Measurements from ENCODE around the gene FOXL3.
"Not testable (repeated sequence)": the region's sequence is repeated elsewhere in the genome, so short reads cannot be mapped to it uniquely, and the experiment has no call there.

Gene FOXL3

DNA sequence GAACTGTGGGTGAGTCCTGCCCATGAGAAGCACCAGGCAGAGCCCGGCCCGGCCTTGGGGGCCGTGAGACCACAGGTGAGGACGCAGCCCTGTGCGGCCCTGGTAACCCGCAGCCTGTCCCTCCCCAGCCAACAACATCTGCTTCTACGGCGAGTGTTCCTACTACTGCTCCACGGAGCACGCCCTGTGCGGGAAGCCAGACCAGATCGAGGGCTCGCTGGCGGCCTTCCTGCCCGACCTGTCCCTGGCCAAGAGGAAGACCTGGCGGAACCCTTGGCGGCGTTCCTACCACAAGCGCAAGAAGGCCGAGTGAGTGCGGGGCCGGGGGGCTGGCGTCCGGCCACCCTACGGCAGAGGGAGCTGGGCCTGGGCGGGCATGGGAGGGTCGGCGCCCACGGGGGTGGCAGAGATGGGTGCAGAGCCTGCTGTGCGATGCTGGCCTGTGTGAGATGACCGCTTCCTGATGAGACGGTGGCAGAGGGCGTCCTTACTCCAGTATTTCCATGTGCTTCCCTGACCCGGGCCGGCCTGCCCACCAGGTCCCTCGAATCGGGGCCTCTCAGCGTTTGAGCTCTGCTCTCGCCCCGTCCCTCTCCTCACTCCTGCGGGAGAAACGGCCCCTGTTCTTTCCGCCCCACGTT is 34.1 kb upstream of the FOXL3 start:
- no peak for DNase-seq

DNA sequence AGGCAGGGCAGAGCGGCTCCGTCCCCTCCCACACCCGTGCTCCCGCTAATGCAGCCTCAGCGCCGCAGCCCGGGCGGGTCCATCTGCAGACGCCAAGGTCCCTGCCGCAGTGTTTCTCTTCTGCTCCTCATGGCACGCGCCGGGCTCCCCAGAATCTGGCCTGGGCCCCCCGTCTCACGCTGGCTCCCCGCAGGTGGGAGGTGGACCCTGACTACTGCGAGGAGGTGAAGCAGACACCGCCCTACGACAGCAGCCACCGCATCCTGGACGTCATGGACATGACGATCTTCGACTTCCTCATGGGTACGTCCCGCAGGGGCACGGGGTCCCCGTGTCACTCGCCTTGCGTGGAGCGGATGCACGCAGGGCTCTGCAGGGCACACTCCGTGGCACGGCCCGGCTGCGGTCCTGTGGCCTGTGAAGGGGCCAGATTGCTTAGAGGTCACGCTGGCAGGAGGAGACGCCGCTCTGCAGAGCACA is 33.5 kb upstream of the FOXL3 start:
- DNase-seq: no peak

DNA sequence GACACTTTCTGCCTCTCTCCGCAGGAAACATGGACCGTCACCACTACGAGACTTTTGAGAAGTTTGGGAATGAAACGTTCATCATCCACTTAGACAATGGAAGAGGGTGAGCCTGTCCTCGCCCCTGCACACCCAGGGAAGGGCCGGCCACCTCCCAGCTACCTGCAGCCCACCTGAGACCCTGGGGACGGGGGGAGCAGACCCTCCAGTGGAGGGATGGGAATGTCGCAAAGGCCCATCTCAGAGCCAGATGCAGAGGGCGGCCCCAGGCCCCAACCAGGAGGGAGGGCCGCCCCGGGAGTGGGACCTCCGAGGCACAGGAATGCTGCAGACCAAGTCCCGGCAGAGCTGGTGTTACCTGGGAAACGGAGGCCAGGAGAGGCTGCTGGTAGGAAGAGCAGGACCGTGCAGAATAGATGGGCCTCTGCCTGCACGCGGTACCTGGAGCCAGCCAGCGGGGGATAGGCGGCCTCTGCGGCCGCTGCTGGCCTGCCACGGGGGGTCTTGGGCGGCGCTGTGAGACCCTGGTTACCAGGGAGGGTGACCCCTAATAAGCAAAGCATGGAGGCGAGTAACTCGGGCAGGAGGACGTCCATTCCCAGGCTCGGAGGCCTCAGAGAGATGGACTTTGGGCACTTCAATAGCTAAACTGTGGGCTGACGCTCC is 32.9 kb upstream of the FOXL3 start:
- no peak for DNase-seq

DNA sequence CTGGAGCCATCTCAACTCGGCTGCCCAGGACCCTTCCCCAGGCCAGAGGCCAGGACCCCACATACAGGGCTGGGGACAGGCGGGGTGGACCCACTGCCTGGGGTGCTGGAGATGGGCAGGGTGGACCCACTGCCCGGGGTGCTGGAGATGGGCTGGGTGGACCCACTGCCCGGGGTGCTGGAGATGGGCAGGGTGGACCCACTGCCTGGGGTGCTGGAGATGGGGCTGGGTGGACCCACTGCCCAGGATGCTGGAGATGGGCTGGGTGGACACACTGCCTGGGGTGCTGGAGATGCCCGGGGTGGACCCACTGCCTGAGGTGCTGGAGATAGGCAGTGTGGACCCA is 32.4 kb upstream of the FOXL3 start:
- DNase-seq: no peak

DNA sequence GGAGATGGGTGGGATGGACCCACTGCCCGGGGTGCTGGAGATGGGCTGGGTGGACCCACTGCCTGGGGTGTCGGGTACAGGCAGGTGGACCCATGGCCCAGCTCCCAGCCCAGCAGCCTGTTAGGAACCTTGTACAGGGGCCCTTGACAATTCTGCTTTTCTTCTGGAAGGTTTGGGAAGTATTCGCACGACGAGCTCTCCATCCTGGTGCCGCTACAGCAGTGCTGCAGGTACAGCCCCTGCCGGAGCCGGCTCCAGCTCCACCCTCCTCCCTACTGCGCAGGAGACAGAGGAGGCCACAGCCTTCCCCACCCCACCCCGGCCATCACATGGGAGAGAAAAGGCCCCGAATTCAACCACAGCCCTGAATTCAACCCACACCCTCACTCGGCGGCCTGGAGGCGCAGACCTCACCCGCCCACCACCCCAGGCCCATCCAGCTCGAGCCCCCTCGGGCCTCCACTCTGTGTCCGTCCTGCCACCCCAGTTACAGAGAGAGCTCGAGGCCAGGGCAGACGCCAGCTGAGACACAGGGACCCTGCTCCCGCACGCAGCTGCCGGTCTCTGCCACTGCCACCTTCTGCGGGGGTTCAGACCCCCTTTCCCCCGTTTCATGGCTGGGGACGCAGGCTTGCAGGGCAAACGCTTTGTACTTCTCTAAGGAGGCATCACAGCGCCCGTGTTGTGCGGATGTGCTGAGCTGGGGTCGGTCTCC is 31.3 kb upstream of the FOXL3 start:
- no peak for DNase-seq

DNA sequence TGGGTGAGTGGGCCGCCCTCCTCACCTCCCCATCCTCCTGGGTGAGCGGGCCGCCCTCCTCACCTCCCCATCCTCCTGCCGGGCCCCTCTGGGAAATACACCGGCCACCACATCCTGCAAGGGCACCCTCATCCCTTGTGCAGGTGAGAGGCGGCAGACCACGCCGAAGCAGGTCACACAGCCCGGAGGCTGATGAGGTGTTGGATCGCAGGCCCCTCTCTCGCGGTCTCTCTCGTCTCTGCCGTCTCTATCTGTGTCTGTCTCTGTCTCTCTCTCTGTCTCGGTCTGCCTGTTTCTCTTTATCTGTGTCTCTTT is 30.8 kb upstream of the FOXL3 start:
- DNase-seq: no peak

DNA sequence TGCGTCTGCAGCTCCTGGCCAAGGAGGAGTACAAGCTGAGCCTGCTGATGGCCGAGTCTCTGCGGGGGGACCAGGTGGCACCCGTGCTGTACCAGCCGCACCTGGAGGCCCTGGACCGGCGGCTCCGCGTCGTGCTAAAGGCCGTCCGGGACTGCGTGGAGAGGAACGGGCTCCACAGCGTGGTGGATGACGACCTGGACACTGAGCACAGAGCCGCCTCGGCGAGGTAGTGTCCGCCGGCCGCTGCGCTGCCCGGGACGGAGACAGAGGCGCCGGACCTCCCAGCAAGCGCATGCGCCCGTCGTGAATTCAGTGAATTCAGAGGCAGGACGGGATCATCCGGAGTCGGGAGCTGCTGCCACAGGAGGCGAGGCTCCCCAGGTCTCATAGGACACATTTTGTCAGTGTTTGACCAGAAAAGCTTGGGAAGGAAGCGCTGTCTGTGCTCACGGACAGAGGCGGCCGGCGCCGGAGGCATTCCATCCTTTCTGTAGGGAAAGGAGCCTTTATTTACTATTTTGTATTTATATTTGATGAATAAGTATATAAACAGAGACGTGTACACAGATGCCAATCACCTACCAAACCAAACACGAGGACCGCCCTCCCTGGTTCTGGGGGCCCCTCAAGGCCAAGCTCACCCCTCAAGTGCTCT is 30.1 kb upstream of the FOXL3 start:
- no peak for DNase-seq

DNA sequence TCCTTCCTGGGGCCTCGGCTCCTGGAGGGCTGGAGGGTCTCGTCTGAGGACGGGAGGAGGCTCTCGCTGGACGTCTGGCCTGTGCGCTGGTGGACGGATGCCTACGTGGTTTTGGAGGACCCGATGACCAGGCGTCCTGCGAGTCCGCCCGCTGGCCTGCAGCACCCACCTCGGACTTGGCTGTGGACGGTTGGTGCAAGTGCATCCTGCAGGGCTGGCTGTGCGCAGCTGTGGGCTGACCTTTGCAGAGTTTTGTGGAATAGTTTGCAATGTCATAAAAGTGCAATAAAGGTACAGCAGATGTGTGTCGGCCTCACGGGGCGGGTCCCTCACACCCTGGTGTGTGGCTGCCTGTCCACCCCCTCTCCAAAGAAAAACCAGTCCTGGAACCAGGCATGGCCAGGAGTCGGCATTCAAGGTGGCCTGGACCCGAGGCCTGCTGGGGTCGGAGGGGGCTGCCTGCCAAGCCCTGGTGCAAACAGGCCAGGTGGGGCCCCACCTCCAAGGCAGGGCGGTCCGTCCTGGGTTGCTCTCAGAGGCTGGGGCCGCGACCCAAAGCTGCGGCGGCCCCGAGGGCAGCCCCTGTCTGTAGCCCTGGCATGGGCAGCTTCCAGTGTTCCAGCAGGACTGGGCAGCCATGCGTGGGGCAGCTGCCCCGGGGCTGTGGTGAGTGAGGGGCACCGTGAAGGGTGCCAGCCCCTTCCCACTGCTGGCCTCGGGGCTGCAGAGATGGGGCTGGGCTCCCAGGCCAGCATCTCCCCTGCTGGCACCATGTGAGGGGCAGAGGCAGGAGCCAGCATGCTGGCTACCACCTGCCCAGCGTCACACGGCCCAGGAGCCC is 29.3 kb upstream of the FOXL3 start:
- DNase-seq: no peak

DNA sequence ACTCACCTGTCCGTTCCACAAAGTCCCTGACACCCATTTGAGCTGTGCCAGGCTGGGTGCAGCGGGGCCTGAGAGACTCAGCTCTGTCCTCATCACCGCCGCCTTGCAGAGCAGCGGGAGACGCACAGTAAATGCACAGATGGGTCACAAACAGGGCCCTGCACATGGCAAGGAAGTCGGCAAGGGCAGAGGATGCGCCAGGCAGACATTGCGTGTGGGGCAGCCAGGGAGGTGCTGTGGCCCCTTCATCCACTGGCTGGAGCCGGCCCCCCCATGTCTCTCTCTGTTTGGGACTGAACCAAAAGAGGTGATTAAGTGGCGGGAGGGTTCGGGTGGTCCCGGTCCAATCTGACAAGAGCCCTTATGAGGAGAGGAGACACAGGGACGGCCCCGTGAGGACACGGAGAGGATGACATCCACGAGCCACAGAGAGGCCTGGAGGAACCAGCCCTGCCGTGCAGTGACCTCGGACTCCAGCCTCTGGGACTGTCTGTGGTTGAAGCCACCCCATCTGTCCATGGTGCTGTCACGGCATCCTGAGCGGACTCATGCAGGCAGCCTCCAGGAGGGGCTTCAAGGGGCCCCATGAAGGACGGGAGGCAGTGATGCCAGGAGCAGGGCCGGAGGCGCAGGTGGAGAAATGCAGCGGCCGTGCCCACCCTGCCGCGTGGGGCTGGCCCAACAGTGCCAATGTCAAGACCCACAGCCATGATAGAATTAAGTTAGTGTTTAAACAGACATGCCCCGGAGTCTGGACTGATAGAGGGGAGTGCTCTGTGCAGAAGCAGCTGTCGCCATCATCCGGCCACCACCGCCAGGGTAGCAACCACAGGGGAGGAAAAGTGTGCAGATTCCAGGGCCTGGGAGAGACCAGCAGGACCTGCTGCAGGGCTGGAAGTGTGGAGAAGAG is 28.4 kb upstream of the FOXL3 start:
- no peak for DNase-seq

DNA sequence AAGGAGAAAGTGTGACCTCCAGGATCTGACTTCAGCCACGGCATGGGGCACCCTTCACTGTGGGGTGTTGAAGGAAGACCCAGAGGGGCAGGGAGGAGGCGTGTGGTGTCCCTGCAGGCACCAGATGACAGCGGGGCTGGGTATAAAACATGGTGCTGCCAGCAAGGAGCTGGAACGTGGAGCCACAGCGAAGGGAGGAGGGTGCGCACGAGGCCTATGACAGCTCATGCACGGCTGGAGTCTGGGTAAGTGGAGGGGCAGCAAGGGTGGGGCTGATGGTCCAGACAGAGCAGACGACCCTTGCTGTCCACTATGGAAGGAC is 27.8 kb upstream of the FOXL3 start:
- no peak for DNase-seq

DNA sequence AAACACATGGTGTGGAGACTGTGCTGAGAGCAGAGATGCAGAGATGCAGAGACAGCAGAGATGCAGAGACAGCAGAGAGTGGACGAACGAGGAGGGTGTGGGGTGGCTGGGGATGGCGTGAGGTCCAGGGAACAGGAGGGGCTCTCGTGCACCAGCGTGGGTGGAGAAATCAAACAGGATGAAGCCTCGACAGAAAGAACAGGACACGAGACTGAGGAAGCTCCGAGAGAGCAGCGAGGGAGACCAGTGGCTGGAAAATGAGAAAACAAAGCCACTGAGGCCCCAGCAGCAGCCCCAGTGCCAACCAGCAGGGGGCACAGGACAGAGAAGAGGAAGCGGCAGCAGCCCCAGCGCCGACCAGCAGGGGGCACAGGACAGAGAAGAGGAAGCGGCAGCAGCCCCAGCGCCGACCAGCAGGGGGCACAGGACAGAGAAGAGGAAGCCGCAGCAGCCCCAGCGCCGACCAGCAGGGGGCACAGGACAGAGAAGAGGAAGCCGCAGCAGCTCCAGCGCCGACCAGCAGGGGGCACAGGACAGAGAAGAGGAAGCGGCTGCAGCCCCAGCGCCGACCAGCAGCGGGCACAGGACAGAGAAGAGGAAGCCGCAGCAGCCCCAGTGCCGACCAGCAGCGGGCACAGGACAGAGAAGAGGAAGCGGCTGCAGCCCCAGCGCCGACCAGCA is 27.2 kb upstream of the FOXL3 start:
- DNase-seq: not testable (repeated sequence)

DNA sequence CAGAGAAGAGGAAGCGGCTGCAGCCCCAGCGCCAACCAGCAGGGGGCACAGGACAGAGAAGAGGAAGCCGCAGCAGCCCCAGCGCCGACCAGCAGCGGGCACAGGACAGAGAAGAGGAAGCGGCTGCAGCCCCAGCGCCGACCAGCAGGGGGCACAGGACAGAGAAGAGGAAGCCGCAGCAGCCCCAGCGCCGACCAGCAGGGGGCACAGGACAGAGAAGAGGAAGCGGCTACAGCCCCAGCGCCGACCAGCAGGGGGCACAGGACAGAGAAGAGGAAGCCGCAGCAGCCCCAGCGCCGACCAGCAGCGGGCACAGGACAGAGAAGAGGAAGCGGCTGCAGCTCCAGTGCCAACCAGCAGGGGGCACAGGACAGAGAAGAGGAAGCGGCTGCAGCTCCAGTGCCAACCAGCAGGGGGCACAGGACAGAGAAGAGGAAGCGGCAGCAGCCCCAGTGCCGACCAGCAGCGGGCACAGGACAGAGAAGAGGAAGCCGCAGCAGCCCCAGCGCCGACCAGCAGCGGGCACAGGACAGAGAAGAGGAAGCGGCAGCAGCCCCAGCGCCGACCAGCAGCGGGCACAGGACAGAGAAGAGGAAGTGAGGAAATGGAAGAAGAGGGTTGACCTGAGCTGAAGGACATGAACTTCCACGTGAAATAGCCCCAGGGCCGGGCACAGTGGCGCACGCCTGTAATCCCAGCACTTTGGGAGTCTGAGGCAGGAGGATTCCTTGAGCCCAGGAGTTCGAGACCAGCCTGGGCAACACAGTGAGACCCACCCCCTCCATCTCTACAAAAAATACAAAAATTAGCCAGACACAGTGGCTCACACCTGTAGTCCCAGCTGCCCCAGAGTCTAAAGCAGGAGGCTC is 26.3 kb upstream of the FOXL3 start:
- not testable (repeated sequence) for DNase-seq

DNA sequence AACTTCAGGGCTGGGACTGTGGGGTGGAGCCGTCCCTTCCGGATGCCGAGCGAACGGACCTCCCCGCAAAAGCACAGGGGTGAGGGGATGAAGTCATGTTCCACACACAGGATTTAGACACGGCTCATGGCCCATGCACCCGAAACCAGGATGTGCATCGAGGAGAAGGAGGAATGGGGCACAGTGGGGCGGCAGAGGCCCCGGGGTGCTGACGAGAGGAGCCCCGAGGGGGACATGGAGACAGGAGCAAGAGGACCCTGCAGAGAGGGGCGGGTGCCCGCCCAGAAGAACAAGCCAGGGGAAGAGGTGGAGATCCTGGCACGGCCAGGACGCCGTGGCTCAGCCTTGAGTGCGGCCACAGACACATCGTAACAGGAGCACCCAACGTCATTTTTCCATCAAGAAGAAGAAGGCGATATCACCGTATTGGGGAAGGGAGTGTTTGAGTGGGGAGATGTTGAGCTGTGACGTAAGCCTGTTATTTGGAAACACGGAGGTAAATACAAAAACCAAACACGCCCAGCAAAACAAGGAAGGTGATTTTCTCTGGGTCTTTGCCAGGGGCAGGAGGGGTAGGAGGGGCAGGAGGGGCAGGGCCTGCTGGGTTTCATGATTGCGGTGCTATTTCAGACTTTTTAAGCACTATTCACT is 25.3 kb upstream of the FOXL3 start:
- DNase-seq: peak; percentile 44

DNA sequence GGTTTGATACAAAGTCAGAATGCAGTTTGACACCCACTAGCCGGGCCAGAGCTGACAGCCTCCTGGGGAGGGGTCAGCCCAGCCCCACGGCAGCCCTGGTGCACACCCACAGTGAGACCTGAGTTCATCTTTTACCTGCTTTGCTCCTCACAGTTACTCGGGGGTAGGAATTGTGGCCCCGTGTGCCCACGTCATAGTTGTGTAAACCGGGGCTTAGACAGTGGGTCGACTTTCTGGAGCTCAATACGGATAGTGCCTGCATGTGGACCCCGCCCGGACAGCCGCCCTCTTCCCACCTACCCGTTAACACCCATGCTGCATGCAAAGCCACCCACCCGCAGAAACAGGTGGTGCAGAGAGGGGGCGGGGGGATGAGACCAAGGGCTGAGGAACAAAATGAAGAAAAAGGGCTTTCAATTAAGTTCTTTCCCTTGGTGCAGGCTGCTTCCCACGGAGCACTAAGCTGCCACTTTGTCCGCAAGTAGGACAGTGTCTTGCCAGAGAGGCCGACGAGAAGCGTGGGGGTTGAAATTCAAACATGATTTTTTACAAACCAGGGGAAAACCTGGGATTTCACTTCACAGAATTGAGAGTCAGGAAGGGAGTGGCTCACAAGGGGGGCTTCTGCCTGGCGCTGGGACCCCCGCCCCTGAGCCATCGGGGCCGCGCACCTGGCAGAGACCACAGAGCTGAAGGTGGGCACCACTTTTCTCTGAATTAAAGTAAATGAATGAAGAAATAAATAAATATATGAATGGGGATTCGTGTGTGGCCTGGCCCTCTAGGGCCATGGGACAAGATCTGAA is 24.6 kb upstream of the FOXL3 start:
- DNase-seq: no peak

DNA sequence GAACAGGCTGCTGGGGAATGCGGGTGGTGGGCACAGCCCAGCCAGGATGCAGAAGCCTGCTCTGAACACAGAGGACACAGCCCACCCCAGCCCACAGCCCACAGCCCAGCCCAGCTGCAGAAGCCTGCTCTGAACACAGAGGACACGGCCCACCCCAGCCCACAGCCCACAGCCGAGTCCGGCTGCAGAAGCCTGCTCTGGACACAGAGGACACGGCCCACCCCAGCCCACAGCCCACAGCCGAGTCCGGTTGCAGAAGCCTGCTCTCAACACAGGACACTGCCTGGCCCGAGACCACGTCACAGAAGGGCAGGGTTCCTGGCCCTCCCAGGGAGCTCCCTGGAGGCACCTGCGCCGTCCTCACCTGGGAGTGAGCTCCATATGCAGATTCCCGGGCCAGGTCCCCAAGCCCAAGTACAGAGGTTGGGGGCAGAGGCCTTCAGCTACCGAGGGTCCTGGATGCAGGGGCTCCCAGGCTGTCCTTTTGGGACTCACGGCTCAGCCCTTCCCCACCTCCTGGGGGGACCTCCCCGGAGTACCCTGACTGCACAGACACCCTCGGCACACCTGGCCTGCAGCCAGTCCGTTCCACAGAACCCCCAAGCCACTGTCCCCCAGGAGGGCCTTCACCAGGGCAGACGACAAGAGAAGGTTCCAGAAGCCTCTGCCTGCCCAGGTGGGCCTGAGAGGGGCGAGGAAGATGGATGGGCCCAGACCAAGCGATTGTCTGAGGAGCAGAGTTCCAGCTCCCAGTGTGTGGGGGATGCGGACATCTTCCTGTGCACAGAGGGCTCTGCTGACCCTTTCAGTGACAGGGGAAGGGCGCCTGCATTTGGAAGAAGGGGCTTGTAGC is 23.7 kb upstream of the FOXL3 start:
- no peak for DNase-seq

DNA sequence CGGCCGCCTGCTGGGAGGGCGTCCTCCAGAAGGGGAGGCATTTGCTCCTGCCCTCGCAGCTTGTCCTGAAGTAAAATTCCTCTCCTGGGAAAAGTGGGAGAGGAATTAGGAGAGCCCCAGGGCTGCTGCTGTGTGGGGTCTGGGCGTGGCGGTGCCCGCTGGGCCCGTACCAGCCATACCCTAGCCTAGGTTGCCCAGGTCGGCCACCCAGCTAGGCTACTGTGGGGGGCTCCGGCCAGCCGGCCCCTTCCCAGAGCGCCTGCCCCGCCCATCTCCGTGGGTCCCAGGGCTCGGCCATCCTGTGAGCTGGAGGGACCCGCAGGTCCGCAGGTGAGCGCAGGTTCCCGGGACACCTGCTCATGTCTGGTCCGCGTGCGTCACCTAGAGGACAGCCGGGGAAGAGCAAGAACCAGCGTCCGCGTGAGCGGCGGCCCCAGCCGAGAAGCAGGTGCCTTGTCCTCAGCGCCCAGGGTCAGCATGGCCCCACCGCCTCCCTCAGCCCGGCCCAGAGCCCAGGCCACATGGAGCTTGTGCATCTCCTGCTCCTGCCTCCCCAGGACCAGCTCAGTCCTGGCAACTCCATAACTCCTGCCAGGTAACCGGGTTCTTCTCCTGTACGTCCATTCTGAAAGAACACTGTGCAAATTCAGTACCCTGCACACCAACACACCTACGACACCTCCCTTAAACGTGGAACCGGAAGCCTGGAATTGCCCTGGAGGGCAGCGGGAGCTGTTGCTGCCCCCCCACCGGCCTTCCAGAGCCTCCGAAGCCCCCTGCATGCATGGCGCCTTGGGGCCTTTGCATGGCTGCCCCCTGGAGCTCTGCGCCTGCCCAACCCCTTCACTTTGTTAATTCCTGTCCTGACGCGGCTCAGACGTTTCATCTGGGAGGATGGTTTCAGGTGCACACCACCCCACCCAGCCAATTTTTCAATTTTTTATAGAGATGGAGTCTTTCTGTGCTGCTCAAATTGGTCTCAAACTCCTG is 22.8 kb upstream of the FOXL3 start:
- no peak for DNase-seq

DNA sequence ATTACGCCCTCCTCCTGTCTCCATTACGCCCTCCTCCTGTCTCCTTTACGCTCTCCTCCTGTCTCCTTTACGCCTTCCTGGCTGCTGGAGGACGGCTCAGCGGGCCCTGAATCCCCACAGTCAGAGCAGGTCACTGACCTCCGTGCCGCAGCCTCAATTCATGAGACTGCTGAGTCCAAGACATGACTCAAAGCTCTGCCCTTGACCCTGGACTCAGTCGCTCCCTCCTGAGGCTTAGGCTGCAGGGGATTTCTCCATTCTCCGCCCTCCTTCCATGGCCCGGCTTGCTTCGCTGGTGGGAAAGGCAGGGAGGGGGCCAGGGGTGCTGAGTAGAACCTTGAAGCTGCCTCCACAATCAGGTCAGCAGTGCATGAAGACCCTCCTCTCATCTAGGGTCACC is 21.0 kb upstream of the FOXL3 start:
- DNase-seq: no peak

All from NCI-H2029 treated with DMSO at 0.1 percent for 48 hours (cell line).